Astrocyte (in vitro differentiated cells and primary cell): Measurements from ENCODE around the gene EXOC4. TPM values are rescaled to one million over a fixed set of nuclear protein-coding genes. Genes with fewer than 3 reads are reported as not detected.

ENCODE experiments used
- DNase-seq: peaks from one replicate; pipeline ENCODE4 v3.0.0-alpha.2; 2010; ENCODE audit warnings: low read depth
- FAIRE-seq: peaks from 2 replicates; lab custom pipeline; 2011; peaks lifted over from hg19 to GRCh38; lab: Jason Lieb, UNC
- H2AFZ ChIP-seq: 2 replicates; pipeline ENCODE4 v1.6.0; 2012; ENCODE audit warnings: low read depth, low read length, inconsistent platforms
- H3K27ac ChIP-seq: 2 replicates; pipeline ENCODE4 v1.5.1; 2011; ENCODE audit warnings: low read depth, low read length, inconsistent platforms
- H3K27me3 ChIP-seq: 2 replicates; pipeline ENCODE4 v1.6.0; 2011; ENCODE audit warnings: low read length, inconsistent platforms; ENCODE audit not compliant: insufficient read depth
- H3K36me3 ChIP-seq: 2 replicates; pipeline ENCODE4 v1.5.1; 2011; ENCODE audit warnings: low read length, inconsistent platforms; ENCODE audit not compliant: insufficient read depth
- H3K4me1 ChIP-seq: 2 replicates; pipeline ENCODE4 v1.5.1; 2011; ENCODE audit warnings: low read length, inconsistent platforms; ENCODE audit not compliant: insufficient read depth
- H3K4me2 ChIP-seq: 2 replicates; pipeline ENCODE4 v1.6.0; 2012; ENCODE audit warnings: low read length, inconsistent platforms
- H3K4me3 ChIP-seq: 2 replicates; pipeline ENCODE4 v1.5.1; 2011; ENCODE audit warnings: low read depth, mild to moderate bottlenecking, low read length, inconsistent platforms; ENCODE audit not compliant: insufficient read depth
- H3K79me2 ChIP-seq: 2 replicates; pipeline ENCODE4 v1.6.0; 2012; ENCODE audit warnings: mild to moderate bottlenecking, low read length, inconsistent platforms; ENCODE audit not compliant: insufficient read depth
- H3K9ac ChIP-seq: 2 replicates; pipeline ENCODE4 v1.6.0; 2012; ENCODE audit warnings: mild to moderate bottlenecking, low read length, inconsistent platforms
- H3K9me3 ChIP-seq: 2 replicates; pipeline ENCODE4 v1.5.1; 2012; ENCODE audit warnings: low read depth, mild to moderate bottlenecking, low read length, inconsistent platforms; ENCODE audit not compliant: insufficient read depth
- H4K20me1 ChIP-seq: 2 replicates; pipeline ENCODE4 v1.6.0; 2012; ENCODE audit warnings: low read length, inconsistent platforms; ENCODE audit not compliant: insufficient read depth
- H3K27ac Mint-ChIP-seq: one replicate; pipeline ENCODE4 v1.8.0; 2021; ENCODE audit warnings: mild to moderate bottlenecking, mixed read lengths; ENCODE audit not compliant: unreplicated experiment
- H3K27me3 Mint-ChIP-seq: one replicate; pipeline ENCODE4 v1.8.0; 2021; ENCODE audit warnings: low read depth, mixed read lengths; ENCODE audit not compliant: unreplicated experiment
- H3K36me3 Mint-ChIP-seq: one replicate; pipeline ENCODE4 v1.8.0; 2021; ENCODE audit warnings: low read depth, mixed read lengths; ENCODE audit not compliant: unreplicated experiment
- H3K4me1 Mint-ChIP-seq: one replicate; pipeline ENCODE4 v1.8.0; 2021; ENCODE audit warnings: low read depth, mixed read lengths; ENCODE audit not compliant: unreplicated experiment
- H3K4me3 Mint-ChIP-seq: one replicate; pipeline ENCODE4 v1.8.0; 2021; ENCODE audit warnings: mild to moderate bottlenecking, moderate library complexity, mixed read lengths; ENCODE audit not compliant: unreplicated experiment
- H3K9me3 Mint-ChIP-seq: one replicate; pipeline ENCODE4 v1.8.0; 2021; ENCODE audit warnings: mild to moderate bottlenecking, mixed read lengths; ENCODE audit not compliant: unreplicated experiment
- CTCF ChIP-seq: IDR thresholded peaks from 2 replicates; pipeline ENCODE4 v1.5.1; 2011; ENCODE audit warnings: low read depth, mild to moderate bottlenecking, inconsistent platforms, low read length, moderate library complexity; ENCODE audit not compliant: insufficient read depth
- EZH2 ChIP-seq: IDR thresholded peaks from 2 replicates; pipeline ENCODE4 v1.6.1; 2012; ENCODE audit warnings: mild to moderate bottlenecking, low read length, inconsistent platforms; ENCODE audit not compliant: insufficient read depth
- total RNA-seq: library from RNA; stranded (reverse); gene quantifications from 2 replicates; pipeline ENCODE4 v1.2.1, GENCODE V29; 2021

The EXOC4 gene
- total RNA-seq, 1 donor from 2014 or later: 57.5 TPM

- Mint-ChIP-seq H3K27ac (no peak overlapping the region), H3K4me1 (peaks cover 8% of the 10 kb centered on the region), H3K9me3 (no peaks in the 10 kb centered on the region), H3K27me3 (no peaks in the 10 kb centered on the region), H3K36me3 (peaks cover 8% of the 10 kb centered on the region), H3K4me3 (no peak overlapping the region)
- H3K9ac ChIP-seq: no peak overlapping the region
- H3K27ac ChIP-seq: no peak overlapping the region
- H4K20me1 ChIP-seq: no peaks in the 10 kb centered on the region
- no peak overlapping the region for H3K4me3 ChIP-seq
- H3K4me1 ChIP-seq: peaks cover 3% of the 10 kb centered on the region
- no peaks in the 10 kb centered on the region for H3K36me3 ChIP-seq
- H3K27me3 ChIP-seq: no peaks in the 10 kb centered on the region
- DNase-seq: no peak
- no peak overlapping the region for H3K4me2 ChIP-seq
- no peak overlapping the region for H2AFZ ChIP-seq
- no peak for FAIRE-seq
- no peaks in the 10 kb centered on the region for H3K9me3 ChIP-seq
- TF ChIP-seq CTCF: no peak
- no peak for TF ChIP-seq EZH2
- H3K79me2 ChIP-seq: no peaks in the 10 kb centered on the region
Measured at GRCh38 chr7:133859231-133859630, 606.4 kb downstream of the EXOC4 start.

GRCh38 chr7:133859871-133860450 lies 607.1 kb downstream of the EXOC4 start:
- no peak overlapping the region for H3K27ac ChIP-seq
- no peaks in the 10 kb centered on the region for H3K9me3 Mint-ChIP-seq
- H3K27me3 Mint-ChIP-seq: no peaks in the 10 kb centered on the region

More at GRCh38 chr7:133859871-133860450, 607.1 kb downstream of the EXOC4 start:
- H3K9me3 ChIP-seq: no peaks in the 10 kb centered on the region
- TF ChIP-seq CTCF: no peak
- no peak for TF ChIP-seq EZH2
- H3K4me1 Mint-ChIP-seq: peaks cover 3% of the 10 kb centered on the region
- no peak overlapping the region for H3K9ac ChIP-seq
- no peak overlapping the region for H2AFZ ChIP-seq
- no peak for DNase-seq
- FAIRE-seq: no peak
- no peaks in the 10 kb centered on the region for H3K27me3 ChIP-seq
- no peaks in the 10 kb centered on the region for H3K79me2 ChIP-seq
- no peak overlapping the region for H3K4me3 ChIP-seq
- no peak overlapping the region for H3K4me3 Mint-ChIP-seq
- H3K4me1 ChIP-seq: no peaks in the 10 kb centered on the region
- no peaks in the 10 kb centered on the region for H4K20me1 ChIP-seq
- peaks cover 8% of the 10 kb centered on the region for H3K36me3 Mint-ChIP-seq
- H3K36me3 ChIP-seq: no peaks in the 10 kb centered on the region
- no peak overlapping the region for H3K4me2 ChIP-seq
- H3K27ac Mint-ChIP-seq: no peak overlapping the region
